Fibroblast of lung (primary cell): ENCODE data around the gene DPM2. TPM values are rescaled to one million over a fixed set of nuclear protein-coding genes. Genes with fewer than 3 reads are reported as not detected.

Source experiments
- DNase-seq, 2 donors: peaks; one replicate each; pipeline versions ENCODE4 v3.0.0 to v3.0.0-alpha.2; 2010; ENCODE audit warnings: low read depth in 2 of 2
- H2AFZ ChIP-seq: 2 replicates; pipeline ENCODE4 v1.5.1; 2012; ENCODE audit warnings: low read length, control low read depth, inconsistent platforms
- H3K27ac ChIP-seq: 2 replicates; pipeline ENCODE4 v1.5.1; 2011; ENCODE audit warnings: low read length, control low read depth; ENCODE audit not compliant: insufficient read depth
- H3K27me3 ChIP-seq: 2 replicates; pipeline ENCODE4 v1.5.1; 2011; ENCODE audit warnings: mild to moderate bottlenecking, low read length; ENCODE audit not compliant: control insufficient read depth, insufficient read depth
- H3K36me3 ChIP-seq: 2 replicates; pipeline ENCODE4 v1.5.1; 2011; ENCODE audit warnings: low read length; ENCODE audit not compliant: control insufficient read depth, insufficient read depth
- H3K4me1 ChIP-seq: 2 replicates; pipeline ENCODE4 v1.5.1; 2011; ENCODE audit warnings: low read length; ENCODE audit not compliant: control insufficient read depth, insufficient read depth; ENCODE audit errors: extremely low read depth
- H3K4me2 ChIP-seq: 2 replicates; pipeline ENCODE4 v1.5.1; 2011; ENCODE audit warnings: low read length, control low read depth; ENCODE audit not compliant: insufficient read depth; ENCODE audit errors: extremely low read depth
- H3K4me3 ChIP-seq, 4 experiments: fragments of 200-600 bp in 1 of 4; sonication (generic) in 1 of 4; replicated peaks in 1 of 4; 2 replicates each; pipeline ENCODE4 v1.5.1; 2011 to 2016; ENCODE audit warnings: low read length in 4 of 4, low read depth in 3 of 4, mild to moderate bottlenecking in 3 of 4, control low read depth in 2 of 4, inconsistent platforms in 1 of 4, mixed read lengths in 1 of 4; ENCODE audit not compliant: insufficient read depth in 1 of 4; ENCODE audit errors: control extremely low read depth in 1 of 4
- H3K79me2 ChIP-seq: 2 replicates; pipeline ENCODE4 v1.5.1; 2012; ENCODE audit warnings: mild to moderate bottlenecking, low read length, inconsistent platforms; ENCODE audit not compliant: control insufficient read depth, insufficient read depth
- H3K9ac ChIP-seq: 2 replicates; pipeline ENCODE4 v1.5.1; 2011; ENCODE audit warnings: mild to moderate bottlenecking, low read length, control low read depth; ENCODE audit not compliant: insufficient read depth
- H3K9me3 ChIP-seq: 2 replicates; pipeline ENCODE4 v1.5.1; 2012; ENCODE audit warnings: low read depth, low read length; ENCODE audit not compliant: control insufficient read depth, insufficient read depth
- H4K20me1 ChIP-seq: 2 replicates; pipeline ENCODE4 v1.5.1; 2011; ENCODE audit warnings: low read length; ENCODE audit not compliant: control insufficient read depth, insufficient read depth; ENCODE audit errors: extremely low read depth
- CTCF ChIP-seq, 2 donors: IDR thresholded peaks in 1 of 2; conservative IDR thresholded peaks in 1 of 2; 1 replicate in 1 of 2; 2 replicates in 1 of 2; pipeline ENCODE4 v1.5.1; 2011 to 2012; ENCODE audit warnings: low read length in 2 of 2, control low read depth in 1 of 2, inconsistent platforms in 1 of 2, low read depth in 1 of 2, mild to moderate bottlenecking in 1 of 2
- EZH2 ChIP-seq: IDR thresholded peaks from 2 replicates; pipeline ENCODE4 v1.5.1; 2012; ENCODE audit warnings: low read length, control low read depth, mild to moderate bottlenecking; ENCODE audit errors: missing control alignments
- polyA plus RNA-seq, 2 donors: library from polyadenylated mRNA; depleted of rRNA in 1 of 2; stranded (reverse) in 1 of 2; unstranded in 1 of 2; fragments of >200 nt; gene quantifications; 2 replicates each; pipeline ENCODE4 v1.2.1, GENCODE V29; 2011 to 2012; ENCODE audit warnings: missing spikeins in 1 of 2
- total RNA-seq: library from RNA; depleted of rRNA; stranded (reverse); fragments of >200 nt; gene quantifications from 2 replicates; pipeline ENCODE4 v1.2.1, GENCODE V29; 2014

Gene DPM2
- total and polyA plus RNA-seq, 2 donors (not counting 1 experiment from before 2014, with no cell fraction given), result 11.7 to 24.1 TPM

- Histone ChIP-seq H3K27ac (no peak overlapping the region), H3K4me3 (no peak overlapping the region), H3K4me1 (peaks cover 16% of the 10 kb centered on the region), H4K20me1 (no peaks in the 10 kb centered on the region), H3K9me3 (no peaks in the 10 kb centered on the region), H3K36me3 (peaks cover 18% of the 10 kb centered on the region), H3K9ac (no peak overlapping the region), H3K4me2 (no peak overlapping the region), H3K79me2 (no peaks in the 10 kb centered on the region), H3K27me3 (no peaks in the 10 kb centered on the region), H2AFZ (no peak overlapping the region)
- DNase-seq, result peak; percentile 38 to 47
- TF ChIP-seq EZH2, result no peak
- no peak for TF ChIP-seq CTCF (conservative IDR thresholded peaks at IDR 0.05 in 1 of 2, IDR thresholded peaks at IDR 0.05 in 1 of 2; ENCODE audit: low read depth in 1 of 2, low read length in 2 of 2)
These were observed 26.9 kb downstream of the DPM2 start for GRCh38 chr9:127910613-127911205.

DNA sequence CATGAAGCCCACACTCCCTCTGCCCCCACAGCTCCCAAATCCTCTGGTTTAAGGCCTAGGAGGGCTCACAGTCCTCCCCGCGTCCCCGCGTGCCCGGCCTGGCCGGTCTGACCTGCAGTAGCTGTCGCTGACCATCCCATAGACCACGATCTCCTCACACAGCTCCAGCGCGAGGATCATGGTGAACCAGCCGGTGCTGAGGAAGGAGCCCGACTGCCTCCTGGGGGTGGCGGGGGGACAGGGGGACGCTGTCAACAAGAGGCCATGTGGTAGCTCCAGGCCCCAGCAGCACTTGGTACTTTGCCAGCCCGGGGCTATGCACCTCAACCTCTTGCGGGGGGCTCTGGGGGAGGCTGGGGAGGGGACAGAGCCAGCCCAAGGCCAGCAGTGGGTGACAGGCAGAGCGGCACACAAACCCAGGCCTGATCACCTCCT is 27.8 kb downstream of the DPM2 start:
- Histone ChIP-seq H3K4me1 (peaks cover 12% of the 10 kb centered on the region), H3K27ac (no peak overlapping the region), H3K27me3 (no peaks in the 10 kb centered on the region), H3K9me3 (no peaks in the 10 kb centered on the region), H3K36me3 (peaks cover 18% of the 10 kb centered on the region), H3K4me3 (no peak overlapping the region), H2AFZ (no peak overlapping the region), H4K20me1 (no peaks in the 10 kb centered on the region), H3K4me2 (no peak overlapping the region), H3K9ac (no peak overlapping the region), H3K79me2 (no peaks in the 10 kb centered on the region)
- no peak for DNase-seq
- no peak for TF ChIP-seq CTCF (conservative IDR thresholded peaks at IDR 0.05 in 1 of 2, IDR thresholded peaks at IDR 0.05 in 1 of 2; ENCODE audit: low read depth in 1 of 2, low read length in 2 of 2)
- no peak for TF ChIP-seq EZH2

GRCh38 chr9:127908660-127908926 is 29.1 kb downstream of the DPM2 start:
- Histone ChIP-seq H2AFZ (no peak overlapping the region), H3K4me1 (peaks cover 23% of the 10 kb centered on the region), H3K9me3 (no peaks in the 10 kb centered on the region), H3K27ac (no peak overlapping the region), H4K20me1 (no peaks in the 10 kb centered on the region), H3K4me3 (no peak overlapping the region), H3K79me2 (no peaks in the 10 kb centered on the region), H3K27me3 (no peaks in the 10 kb centered on the region), H3K4me2 (no peak overlapping the region), H3K9ac (no peak overlapping the region), H3K36me3 (peaks cover 16% of the 10 kb centered on the region)
- TF ChIP-seq CTCF (conservative IDR thresholded peaks at IDR 0.05 in 1 of 2, IDR thresholded peaks at IDR 0.05 in 1 of 2; ENCODE audit: low read depth in 1 of 2, low read length in 2 of 2) (no peak), EZH2 (no peak)
- no peak for DNase-seq
